HFF-Myc (cell line): ENCODE data around the gene REXO5.

Source experiments
- DNase-seq: peaks from one replicate; pipeline ENCODE4 v3.0.0-alpha.2; 2011; ENCODE audit warnings: low read depth; ENCODE audit errors: extremely low read depth
- H3K4me3 ChIP-seq: replicated peaks from 2 replicates; pipeline ENCODE4 v1.5.1; 2011; ENCODE audit warnings: low read depth, mild to moderate bottlenecking, control low read depth, low read length
- TF ChIP-seq, protein P1 (sequence below): IDR thresholded peaks from 2 replicates; pipeline ENCODE4 v1.5.1; 2012; ENCODE audit warnings: mild to moderate bottlenecking, low read depth, low read length, control low read depth; ENCODE audit errors: missing control alignments

Gene REXO5

GRCh38 chr16:20830372-20830771, 24.0 kb downstream of the REXO5 start:
- no peak for DNase-seq
- TF ChIP-seq, protein P1, sequence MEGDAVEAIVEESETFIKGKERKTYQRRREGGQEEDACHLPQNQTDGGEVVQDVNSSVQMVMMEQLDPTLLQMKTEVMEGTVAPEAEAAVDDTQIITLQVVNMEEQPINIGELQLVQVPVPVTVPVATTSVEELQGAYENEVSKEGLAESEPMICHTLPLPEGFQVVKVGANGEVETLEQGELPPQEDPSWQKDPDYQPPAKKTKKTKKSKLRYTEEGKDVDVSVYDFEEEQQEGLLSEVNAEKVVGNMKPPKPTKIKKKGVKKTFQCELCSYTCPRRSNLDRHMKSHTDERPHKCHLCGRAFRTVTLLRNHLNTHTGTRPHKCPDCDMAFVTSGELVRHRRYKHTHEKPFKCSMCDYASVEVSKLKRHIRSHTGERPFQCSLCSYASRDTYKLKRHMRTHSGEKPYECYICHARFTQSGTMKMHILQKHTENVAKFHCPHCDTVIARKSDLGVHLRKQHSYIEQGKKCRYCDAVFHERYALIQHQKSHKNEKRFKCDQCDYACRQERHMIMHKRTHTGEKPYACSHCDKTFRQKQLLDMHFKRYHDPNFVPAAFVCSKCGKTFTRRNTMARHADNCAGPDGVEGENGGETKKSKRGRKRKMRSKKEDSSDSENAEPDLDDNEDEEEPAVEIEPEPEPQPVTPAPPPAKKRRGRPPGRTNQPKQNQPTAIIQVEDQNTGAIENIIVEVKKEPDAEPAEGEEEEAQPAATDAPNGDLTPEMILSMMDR = no peak
- no peak overlapping the region for H3K4me3 ChIP-seq

- no peak for DNase-seq
- no peak overlapping the region for H3K4me3 ChIP-seq
- TF ChIP-seq, protein P1 = no peak
Observed at GRCh38 chr16:20833086-20833485, 26.8 kb downstream of the REXO5 start.

DNA sequence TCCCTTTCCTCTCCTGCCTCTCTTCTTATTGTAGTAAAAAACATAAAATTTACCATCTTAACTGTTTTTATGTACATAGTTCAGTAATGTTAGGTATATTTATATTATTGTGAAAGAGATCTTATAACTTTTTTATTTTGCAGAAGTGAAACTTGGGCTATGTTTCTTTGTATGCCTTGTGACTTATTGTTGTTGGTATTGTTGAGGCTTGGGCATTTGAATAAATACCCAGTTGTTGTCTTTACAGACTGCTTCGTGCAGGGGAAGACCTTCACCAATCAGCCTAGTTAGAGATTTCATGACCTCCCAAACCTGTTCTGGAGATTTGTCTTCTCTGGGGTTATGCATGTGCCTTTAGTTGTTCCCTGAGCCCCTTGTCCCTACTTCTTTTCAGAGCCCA, 31.9 kb downstream of the REXO5 start:
- no peak for DNase-seq
- TF ChIP-seq, protein P1 = no peak
- no peak overlapping the region for H3K4me3 ChIP-seq

DNA sequence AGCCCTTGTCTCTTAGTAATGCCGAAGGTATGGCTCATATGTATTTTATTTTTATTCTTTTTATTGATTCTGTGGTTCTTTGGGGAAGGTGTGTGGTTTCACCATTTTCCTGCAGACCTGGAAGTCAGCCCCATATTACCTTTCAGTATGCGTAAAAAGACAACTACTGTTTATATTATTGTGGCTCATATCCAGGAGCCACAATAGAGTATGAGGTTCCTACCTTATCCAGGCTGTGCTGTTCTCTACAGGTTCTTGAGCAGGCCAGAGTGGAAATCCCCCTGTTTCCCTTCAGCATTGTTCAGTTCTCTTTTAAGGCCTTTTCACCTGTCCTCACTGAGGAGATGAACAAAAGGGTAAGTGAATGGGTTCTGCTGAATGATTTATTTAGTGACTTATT, 33.2 kb downstream of the REXO5 start:
- no peak for DNase-seq
- TF ChIP-seq, protein P1 = no peak
- H3K4me3 ChIP-seq = no peak overlapping the region

GRCh38 chr16:20844054-20844453, 37.7 kb downstream of the REXO5 start:
- TF ChIP-seq, protein P1 = no peak
- H3K4me3 ChIP-seq = no peak overlapping the region
- no peak for DNase-seq

- TF ChIP-seq, protein P1 = no peak
- no peak for DNase-seq
- no peak overlapping the region for H3K4me3 ChIP-seq
Observed at GRCh38 chr16:20844588-20844987, 38.3 kb downstream of the REXO5 start.

DNA sequence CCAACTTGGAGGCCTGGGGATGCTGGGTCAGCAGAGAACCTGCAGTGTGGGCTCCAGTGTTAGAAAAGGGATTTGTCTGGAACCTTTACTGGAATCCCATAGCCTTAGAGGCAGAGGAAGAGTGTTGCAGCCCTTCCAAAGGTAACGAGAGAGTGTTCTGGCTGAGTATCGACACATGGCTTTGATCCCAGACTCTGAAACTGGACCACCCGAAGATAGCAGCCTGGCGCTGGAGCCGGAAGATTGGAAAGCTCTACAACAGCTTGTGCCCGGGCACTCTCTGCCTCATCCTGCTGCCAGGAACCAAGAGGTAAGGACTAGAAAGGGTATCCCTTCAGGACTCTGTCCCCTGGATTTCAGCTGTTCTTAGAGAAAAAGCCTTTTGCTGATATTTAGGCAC, 39.7 kb downstream of the REXO5 start:
- TF ChIP-seq, protein P1 = no peak
- no peak for DNase-seq
- no peak overlapping the region for H3K4me3 ChIP-seq
